ENCODE results near the gene NT5DC1. TPM values are rescaled to one million over a fixed set of nuclear protein-coding genes. Genes with fewer than 3 reads are reported as not detected.

The NT5DC1 gene
- total RNA-seq, 2 donors from 2014 or later = 5.6 to 10.9 TPM

DNA sequence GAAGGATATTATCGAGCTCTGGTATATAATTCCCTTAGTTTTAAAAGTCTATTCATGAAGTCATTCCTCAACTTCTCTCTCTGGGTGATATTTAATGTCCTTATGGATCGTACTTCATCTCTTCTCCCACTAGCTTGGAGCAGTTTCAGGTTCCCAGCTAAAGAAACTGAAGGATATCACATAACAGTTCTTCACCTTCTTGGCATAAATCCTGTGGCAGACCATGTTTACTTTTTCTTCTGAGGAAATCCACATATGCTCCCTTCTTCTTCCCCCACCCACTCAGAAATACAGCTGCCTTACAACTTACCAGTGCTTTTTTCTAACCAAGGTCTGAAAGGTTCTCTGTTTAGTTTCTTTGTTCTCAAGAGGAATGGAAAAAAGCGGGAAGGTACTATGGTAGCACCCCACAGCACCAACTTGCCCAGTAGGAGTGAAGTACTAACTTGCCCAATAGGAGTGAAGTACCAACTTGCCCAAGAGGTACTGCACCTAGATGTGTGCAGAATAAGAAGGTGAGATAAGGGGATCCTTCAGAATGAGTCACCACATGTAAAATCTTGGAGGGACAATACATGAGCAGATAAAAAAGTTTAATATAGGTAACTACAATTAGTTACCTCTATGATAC lies 100.1 kb downstream of the NT5DC1 start:
- Histone ChIP-seq H3K9me3 (no peaks in the 10 kb centered on the region), H3K36me3 (replicated peaks in 1 of 2; ENCODE audit: insufficient read depth in 1 of 2, low read depth in 2 of 2) (no peaks in the 10 kb centered on the region), H3K27ac (no peak overlapping the region), H3K4me3 (no peak overlapping the region), H3K27me3 (no peaks in the 10 kb centered on the region), H3K4me1 (peaks cover 10% of the 10 kb centered on the region)
- 65 to 79% methylated on average over 3 of the region's 3 CpGs for WGBS, 2 donors
- no peak for ATAC-seq
- DNase-seq = no peak
- intact Hi-C loops (cut with DNase I) = no loop called here
- TF ChIP-seq, protein P1, sequence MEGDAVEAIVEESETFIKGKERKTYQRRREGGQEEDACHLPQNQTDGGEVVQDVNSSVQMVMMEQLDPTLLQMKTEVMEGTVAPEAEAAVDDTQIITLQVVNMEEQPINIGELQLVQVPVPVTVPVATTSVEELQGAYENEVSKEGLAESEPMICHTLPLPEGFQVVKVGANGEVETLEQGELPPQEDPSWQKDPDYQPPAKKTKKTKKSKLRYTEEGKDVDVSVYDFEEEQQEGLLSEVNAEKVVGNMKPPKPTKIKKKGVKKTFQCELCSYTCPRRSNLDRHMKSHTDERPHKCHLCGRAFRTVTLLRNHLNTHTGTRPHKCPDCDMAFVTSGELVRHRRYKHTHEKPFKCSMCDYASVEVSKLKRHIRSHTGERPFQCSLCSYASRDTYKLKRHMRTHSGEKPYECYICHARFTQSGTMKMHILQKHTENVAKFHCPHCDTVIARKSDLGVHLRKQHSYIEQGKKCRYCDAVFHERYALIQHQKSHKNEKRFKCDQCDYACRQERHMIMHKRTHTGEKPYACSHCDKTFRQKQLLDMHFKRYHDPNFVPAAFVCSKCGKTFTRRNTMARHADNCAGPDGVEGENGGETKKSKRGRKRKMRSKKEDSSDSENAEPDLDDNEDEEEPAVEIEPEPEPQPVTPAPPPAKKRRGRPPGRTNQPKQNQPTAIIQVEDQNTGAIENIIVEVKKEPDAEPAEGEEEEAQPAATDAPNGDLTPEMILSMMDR (IDR thresholded peaks at IDR 0.05) = no peak
- TF ChIP-seq POLR2A (IDR thresholded peaks at IDR 0.05) = no peak

DNA sequence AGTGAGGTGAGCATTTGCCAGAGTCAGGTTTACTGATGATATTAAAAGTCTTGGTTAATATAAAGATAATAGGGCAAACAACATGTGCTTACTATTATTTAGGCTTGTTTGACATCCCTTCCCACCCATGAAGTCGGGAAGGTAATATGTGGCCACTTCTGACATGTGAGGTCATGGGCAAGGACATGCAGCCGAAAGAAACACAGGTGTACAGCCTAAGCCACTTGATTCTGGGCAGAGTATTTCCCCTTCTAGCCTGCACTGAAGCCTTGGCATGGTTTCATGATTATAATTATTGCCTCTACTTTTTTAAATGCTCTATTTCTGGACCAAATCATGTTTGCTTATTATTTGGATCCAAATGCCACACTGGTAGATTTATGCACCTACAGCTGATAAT lies 100.9 kb downstream of the NT5DC1 start:
- H3K27me3 ChIP-seq = no peaks in the 10 kb centered on the region
- DNase-seq = no peak
- no peak overlapping the region for H3K4me3 ChIP-seq
- H3K9me3 ChIP-seq = no peaks in the 10 kb centered on the region
- no peaks in the 10 kb centered on the region for H3K36me3 ChIP-seq (replicated peaks in 1 of 2; ENCODE audit: insufficient read depth in 1 of 2, low read depth in 2 of 2)
- intact Hi-C loops (cut with DNase I) = no loop called here
- no peak overlapping the region for H3K27ac ChIP-seq
- H3K4me1 ChIP-seq = peaks cover 10% of the 10 kb centered on the region
- TF ChIP-seq, protein P1 (IDR thresholded peaks at IDR 0.05) = no peak
- TF ChIP-seq POLR2A (IDR thresholded peaks at IDR 0.05) = no peak
- no peak for ATAC-seq
- WGBS, 2 donors = 44 to 63% methylated on average over 2 of the region's 2 CpGs

- 66 to 78% methylated on average over 2 of the region's 2 CpGs for WGBS, 2 donors
- TF ChIP-seq, protein P1 (IDR thresholded peaks at IDR 0.05) = no peak
- no peak for TF ChIP-seq POLR2A (IDR thresholded peaks at IDR 0.05)
These were observed 104.6 kb downstream of the NT5DC1 start for GRCh38 chr6:116205281-116205680.

GRCh38 chr6:116206231-116206903 lies 105.7 kb downstream of the NT5DC1 start:
- DNase-seq = no peak
- intact Hi-C loops (cut with DNase I) = no loop called here
- WGBS, 2 donors = 92 to 96% methylated on average over 1 of the region's 1 CpG
- H3K27me3 ChIP-seq = no peaks in the 10 kb centered on the region
- no peaks in the 10 kb centered on the region for H3K36me3 ChIP-seq (replicated peaks in 1 of 2; ENCODE audit: insufficient read depth in 1 of 2, low read depth in 2 of 2)
- H3K4me1 ChIP-seq = peaks cover under 1% of the 10 kb centered on the region
- H3K9me3 ChIP-seq = no peaks in the 10 kb centered on the region
- no peak for TF ChIP-seq POLR2A (IDR thresholded peaks at IDR 0.05)
- TF ChIP-seq, protein P1 (IDR thresholded peaks at IDR 0.05) = no peak
- no peak overlapping the region for H3K27ac ChIP-seq
- no peak for ATAC-seq
- H3K4me3 ChIP-seq = no peak overlapping the region

More at GRCh38 chr6:116205281-116205680, 104.6 kb downstream of the NT5DC1 start:
- Histone ChIP-seq H3K4me3 (no peak overlapping the region), H3K9me3 (no peaks in the 10 kb centered on the region), H3K4me1 (peaks cover 10% of the 10 kb centered on the region), H3K27me3 (no peaks in the 10 kb centered on the region), H3K27ac (no peak overlapping the region), H3K36me3 (replicated peaks in 1 of 2; ENCODE audit: insufficient read depth in 1 of 2, low read depth in 2 of 2) (no peaks in the 10 kb centered on the region)
- ATAC-seq (no peak), DNase-seq (no peak)
- intact Hi-C loops (cut with DNase I) = no loop called here

Data from body of pancreas (tissue), 4 donors.